ENCODE results near the gene C22orf31.
"Not testable (repeated sequence)": the region's sequence is repeated elsewhere in the genome, so short reads cannot be mapped to it uniquely, and the experiment has no call there.

C22orf31 gene

DNA sequence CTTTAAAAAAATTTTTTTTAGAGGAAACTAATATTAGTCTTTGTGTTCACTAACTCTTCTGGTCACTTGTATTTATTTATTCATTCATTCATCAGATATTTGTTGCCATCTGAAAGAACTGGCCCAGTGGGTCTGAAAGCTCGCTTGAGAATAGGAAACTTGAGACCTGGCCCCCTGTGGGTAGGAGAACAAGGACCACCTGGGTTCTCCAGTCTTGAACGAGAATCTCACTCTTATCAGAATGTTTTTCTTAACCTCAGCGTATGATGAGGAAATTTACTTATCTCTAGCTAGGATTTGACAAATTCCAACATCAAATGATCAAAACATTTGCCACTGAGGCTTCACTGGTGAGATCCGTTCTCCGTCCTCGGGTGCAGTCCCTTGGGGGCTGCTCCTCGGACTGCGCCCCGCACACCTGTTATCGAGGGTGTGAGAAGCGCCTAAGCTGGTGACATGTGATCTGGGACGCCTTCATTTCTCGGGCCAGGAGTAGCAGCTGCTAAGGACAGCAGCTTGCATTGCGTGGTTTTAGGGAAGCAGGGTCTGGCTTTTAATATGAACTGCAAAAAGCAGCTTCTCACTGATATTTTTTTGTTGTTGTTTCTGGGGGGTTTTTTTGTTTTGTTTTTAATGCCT, 6.3 kb downstream of the C22orf31 start:
- DNase-seq (ENCODE audit: low read depth in 3 of 3, low spot score in 1 of 3): no peak

DNA sequence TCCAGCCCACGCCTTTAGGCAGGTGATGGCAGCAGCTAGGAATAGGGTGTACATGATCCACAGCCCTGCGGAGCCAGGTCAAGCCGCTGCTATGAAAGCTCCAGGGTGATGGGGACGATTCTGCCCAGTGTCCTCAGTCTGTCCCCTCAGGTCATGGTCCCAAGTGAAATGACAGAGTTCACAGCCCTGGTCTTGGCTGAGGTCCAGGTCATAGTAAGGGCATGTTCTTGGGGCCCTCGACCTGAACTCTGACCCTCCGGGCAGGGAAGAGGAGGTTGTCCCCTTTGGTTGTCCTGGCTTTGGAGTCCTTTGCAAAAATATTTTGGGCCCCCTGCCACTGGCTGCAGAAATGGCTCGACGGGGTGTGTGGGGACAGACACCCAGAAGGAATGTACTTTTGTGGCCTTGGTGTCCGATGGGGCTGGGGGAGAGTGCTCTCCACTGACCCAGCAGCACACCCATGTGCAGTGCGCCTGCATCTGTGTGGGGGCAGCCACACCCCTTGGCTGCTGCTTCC, 7.3 kb downstream of the C22orf31 start:
- no peak for DNase-seq (ENCODE audit: low read depth in 3 of 3, low spot score in 1 of 3)

DNA sequence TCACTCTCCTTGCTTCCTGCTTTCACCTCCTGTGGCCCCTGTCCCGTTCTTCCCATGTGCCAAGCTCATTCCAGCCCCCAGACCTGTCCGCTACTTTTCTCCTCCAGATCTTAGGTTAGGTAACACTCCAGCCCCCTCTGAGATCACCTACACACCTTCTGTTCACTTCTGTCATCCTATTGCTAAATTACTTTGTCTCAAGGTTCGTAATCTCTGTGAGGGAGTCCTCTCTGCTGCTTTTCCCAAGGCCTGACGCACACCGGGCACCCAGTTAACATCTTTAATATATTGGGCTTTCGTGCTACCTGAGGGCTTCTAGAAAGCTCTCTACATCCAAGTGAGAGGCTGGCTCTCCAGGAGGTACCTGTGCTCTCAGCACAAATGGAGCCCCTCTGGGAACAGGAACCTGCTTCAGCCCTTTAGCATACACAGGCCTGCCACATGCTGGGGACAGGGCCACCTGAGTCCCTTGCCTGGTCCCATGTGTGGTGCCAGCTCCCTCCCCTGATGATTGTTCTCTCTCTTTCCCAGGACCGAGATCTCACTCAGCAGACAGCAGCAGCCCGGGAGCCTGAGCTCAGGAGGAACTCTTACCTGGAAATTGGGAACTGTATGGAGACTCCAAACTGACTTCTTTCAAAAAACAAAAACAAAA, 8.5 kb downstream of the C22orf31 start:
- no peak for DNase-seq (ENCODE audit: low read depth in 3 of 3, low spot score in 1 of 3)

DNA sequence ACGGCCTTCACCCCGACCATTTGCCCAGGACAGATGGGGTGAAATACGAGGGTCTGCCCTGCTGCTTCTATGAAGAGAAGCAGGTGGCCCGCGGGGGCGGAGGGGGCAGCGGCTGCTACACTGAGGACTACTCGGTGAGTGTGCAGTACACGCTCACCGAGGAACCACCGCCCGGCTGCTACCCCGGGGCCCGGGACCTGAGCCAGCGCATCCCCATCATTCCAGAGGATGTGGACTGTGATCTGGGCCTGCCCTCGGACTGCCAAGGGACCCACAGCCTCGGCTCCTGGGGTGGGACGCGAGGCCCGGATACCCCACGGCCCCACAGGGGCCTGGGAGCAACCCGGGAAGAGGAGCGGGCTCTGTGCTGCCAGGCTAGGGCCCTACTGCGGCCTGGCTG, 11.2 kb downstream of the C22orf31 start:
- no peak for DNase-seq (ENCODE audit: low read depth in 3 of 3, low spot score in 1 of 3)

DNA sequence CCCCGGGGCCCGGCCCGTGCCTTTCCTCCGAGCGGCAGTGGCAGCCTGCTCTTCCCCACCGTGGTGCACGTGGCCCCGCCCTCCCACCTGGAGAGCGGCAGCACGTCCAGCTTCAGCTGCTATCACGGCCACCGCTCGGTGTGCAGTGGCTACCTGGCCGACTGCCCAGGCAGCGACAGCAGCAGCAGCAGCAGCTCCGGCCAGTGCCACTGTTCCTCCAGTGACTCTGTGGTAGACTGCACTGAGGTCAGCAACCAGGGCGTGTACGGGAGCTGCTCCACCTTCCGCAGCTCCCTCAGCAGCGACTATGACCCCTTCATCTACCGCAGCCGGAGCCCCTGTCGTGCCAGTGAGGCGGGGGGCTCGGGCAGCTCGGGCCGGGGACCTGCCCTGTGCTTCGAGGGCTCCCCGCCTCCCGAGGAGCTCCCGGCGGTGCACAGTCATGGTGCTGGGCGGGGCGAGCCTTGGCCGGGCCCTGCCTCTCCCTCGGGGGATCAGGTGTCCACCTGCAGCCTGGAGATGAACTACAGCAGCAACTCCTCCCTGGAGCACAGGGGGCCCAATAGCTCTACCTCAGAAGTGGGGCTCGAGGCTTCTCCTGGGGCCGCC, 11.9 kb downstream of the C22orf31 start:
- no peak for DNase-seq (ENCODE audit: low read depth in 3 of 3, low spot score in 1 of 3)

DNA sequence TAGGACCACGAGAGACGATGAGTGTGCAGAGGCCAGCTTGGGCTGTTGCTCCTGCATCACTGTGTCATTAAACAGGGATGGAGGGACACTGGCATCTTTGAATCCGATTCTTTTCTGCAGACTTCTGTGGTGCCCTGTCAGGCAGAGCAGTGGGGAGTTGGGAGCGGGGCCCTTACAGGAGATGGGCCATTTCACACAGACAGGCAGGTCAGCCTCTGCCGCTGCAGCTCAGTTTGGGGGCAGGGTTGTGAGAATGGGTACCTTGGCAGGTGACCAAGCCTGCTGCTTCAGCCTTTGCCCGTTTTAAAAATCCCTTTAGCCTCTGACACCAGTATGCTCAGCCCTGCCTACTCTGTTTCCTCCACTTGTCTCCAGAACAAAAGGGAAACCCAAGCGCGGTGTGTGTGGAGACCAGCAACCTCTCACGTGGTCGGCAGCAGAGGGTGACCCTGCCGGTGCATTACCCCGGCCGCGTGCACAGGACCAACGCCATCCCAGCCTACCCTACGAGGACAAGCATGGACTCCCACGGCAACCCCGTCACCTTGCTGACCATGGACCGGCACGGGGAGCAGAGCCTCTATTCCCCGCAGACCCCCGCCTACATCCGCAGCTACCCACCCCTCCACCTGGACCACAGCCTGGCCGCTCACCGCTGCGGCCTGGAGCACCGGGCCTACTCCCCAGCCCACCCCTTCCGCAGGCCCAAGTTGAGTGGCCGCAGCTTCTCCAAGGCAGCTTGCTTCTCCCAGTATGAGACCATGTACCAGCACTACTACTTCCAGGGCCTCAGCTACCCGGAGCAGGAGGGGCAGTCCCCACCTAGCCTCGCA, 12.6 kb downstream of the C22orf31 start:
- no peak for DNase-seq (ENCODE audit: low read depth in 3 of 3, low spot score in 1 of 3)

DNA sequence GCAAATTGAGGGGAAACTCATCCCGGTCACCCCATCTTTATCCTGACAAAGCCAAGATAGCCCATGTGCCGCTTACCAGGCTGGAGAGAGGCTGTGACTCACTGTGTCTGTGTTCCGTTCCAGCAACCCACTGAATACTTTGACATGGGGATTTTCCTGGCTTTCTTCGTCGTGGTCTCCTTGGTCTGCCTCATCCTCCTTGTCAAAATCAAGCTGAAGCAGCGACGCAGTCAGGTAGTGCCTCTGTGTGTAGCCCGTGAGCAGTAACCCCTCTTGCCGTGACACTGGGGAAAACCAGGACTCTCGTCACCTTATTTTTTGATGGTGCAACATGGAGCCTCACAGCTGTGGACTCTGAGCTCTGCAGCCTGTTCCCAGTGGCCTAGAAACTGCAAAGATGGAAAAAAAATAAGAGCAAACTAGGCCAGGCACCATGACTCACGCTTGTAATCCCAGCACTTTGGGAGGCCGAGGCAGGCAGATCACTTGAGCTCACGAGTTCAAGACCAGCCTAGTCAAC, 16.9 kb downstream of the C22orf31 start:
- DNase-seq (ENCODE audit: low read depth in 3 of 3, low spot score in 1 of 3): no peak

DNA sequence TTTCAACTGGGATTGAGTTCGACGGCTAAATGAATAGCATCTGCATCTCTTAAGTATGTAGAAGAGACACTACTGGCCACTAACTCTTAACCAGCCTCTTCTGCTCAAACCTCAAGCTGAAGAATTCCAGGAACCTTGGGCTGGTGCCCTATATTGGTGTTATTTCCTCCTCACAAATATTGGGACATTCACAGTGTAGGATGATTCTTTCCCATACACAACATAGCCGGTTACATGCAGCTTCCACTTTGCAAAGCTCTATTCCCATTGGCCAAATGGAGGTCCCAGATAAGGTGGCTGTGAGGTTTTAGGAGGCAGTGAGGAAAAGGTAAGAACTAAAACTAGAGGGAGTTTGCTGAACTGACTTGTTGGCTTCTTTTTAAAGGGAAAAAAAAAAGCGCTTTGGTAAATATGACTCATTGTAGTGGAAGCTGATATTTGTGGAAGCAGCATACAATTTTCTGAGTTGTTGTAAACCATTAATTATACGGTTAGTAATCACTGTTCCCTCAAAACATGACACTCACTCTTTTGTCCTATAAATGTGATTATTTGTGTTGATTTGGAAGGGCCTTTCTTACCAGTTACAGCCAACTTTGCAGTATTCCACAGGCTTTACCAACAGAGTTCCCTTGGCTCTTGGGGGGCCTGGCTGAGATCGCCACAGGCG, 17.6 kb downstream of the C22orf31 start:
- DNase-seq (ENCODE audit: low read depth in 3 of 3, low spot score in 1 of 3): no peak

DNA sequence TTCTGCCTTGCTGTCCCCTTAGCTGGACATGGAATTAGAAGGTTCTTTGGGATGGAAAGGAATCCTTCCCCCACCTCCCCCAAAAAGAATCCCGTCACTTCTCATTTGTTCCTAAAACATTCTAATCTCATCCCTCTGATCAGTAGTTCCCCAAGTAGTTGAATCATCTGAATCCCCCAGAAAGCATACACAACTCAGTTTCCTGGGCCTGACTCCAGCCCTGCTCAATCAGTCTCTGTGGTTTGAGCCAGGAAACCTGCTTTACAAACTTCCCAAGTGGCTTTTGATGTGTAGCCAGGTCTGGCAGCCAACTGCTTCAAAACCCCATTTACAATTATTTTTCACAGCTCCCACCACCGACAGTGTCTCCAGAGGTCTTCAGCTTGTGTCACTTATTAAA, 20.2 kb downstream of the C22orf31 start:
- DNase-seq (ENCODE audit: low read depth in 3 of 3, low spot score in 1 of 3): no peak

DNA sequence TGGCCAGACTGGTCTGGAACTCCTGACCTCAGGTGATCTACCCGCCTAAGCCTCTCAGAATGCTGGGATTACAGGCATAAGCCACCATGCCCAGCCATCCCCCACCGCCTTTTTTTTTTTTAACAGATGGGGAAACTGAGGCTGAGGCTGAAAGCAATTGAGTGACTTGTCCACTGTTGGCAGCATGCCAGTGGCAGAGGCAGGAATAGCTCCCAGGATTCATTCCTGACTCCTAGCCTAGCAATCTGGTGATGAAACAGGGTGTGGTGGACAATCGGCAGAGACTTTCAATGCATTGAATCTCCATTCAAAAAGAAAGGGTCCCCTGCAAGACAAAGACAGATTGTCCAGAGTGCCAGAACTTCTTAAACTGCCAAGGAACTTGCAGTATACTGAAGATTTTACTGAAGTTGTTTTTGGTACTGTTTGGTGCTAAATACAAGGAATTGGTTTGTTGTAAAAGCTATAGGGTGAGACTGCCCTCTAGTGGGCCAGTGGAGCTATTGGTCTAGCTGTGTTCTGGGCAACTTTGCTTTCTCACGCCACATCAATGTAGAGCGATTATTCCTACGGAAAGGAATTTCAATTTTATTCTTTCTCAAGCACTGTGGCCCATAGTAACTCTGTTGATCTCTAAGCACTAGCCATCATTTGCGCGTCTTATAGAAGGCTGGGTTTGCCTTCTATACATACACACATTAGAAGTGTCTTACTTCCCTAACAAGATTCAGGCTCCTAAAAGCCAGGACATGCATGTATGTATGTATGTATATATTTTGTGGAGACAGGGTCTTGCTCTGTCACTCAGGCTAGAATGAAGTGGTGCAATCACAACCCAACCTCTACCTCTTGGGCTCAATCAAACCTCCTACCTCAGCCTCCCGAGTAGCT, 21.0 kb downstream of the C22orf31 start:
- peak; percentile 26 to 39 (median 37) for DNase-seq (ENCODE audit: low read depth in 3 of 3, low spot score in 1 of 3)

DNA sequence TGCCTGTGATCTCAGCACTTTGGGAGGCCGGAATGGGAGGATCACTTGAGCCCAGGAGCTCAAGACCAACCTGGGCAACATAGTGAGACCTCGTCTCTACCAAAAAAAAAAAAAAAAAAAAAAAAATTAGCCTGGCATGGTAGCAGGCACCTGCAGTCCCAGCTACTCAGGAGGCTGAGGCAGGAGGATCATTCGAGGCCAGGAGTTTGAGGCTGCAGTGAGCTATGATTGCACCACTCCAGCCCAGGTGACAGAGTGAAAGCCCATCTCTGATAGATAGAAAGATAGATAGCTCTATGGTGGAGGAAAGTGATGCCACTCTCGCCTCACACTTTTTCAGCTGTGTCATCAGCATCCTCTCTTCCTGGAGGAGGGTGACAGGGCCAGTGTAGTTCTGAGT, 21.9 kb downstream of the C22orf31 start:
- not testable (repeated sequence) for DNase-seq (ENCODE audit: low read depth in 3 of 3, low spot score in 1 of 3)

DNA sequence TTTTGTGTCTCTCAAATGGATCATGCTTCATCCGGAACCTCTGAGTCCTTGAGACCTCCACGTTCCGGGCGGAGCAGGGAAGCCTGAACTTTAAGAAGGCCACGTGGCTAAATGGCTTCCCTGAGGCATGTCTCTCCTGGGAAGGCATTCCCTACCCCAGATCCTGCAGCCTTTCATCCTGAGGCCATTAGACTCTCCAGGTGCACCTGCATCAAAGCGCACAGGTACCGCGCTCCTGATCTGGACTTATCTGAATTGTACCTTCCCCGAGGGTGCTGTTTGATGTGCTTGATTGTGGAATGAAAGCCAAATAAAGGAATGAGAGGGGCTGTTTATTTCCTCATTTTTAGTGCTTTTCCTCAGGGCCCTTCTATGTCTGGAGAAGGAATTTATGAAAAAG, 22.5 kb downstream of the C22orf31 start:
- DNase-seq (ENCODE audit: low read depth in 3 of 3, low spot score in 1 of 3): no peak

DNA sequence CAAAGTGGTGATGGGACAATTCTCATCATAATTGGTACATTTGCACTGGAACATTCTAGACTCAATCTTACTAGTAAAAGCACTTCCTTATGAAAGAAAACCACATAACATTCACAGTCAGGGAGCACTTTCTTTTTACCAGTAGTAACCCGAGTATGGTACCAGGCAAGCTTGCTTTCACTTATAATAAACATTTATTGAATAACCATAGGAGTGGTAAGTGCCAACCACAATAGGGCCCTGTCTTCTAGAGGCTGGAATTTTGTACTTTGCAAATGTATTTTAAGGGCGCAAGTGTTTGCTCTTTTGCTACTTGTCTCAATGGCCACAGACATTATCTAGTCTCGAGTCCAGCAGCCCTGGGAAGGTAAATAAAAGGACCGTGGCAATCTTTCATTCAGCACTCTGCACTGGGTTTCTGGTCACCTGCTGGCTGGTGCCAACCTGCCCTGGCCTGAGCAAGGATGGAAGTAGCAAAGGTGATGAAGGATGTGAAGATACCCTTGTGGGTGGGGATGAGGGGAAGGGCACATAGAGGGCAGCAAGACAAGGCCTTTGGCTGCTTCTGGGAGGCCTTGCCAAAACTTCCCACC, 24.2 kb downstream of the C22orf31 start:
- DNase-seq (ENCODE audit: low read depth in 3 of 3, low spot score in 1 of 3): no peak

DNA sequence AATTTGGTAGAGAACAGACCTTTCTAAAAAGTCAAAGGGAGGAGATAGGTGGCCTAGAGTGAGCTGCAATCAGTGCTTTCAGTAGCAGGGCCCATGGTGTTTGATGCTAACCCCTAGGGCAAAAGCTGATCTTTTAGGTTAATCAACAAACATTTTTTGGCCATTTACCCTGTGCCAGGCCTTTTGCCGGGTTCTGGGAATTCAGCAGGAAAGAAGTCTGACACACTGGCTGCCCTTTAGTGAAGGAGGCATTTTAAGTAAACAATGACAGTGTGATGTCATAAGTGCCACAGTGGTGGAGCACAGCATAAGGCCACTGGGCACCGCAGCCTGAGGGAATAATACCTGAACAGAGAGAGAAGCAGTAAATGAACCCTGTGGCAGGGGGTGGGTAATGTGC, 29.0 kb downstream of the C22orf31 start:
- no peak for DNase-seq (ENCODE audit: low read depth in 3 of 3, low spot score in 1 of 3)

DNA sequence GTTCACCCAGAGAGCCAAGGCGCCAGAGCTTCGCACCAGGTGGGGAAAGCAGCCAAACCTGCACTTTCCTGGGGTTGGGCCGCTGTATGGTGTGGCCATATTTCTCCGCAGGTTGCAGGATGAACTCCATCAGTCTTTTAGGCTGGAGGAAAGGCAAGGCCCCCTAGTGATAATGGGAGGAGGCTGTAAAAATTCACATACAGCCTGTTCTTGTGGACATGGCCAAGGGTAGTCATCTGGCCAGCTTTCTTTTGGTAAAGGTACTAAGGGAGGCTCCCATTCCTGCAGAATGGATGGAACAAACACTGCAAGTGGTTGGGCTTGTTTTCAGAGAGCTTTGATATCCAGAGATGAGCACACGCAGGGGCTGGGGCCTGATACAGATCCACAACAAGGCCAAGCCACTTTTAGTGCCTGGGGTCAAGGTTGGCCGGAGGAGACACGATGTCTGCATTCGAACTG, 29.6 kb downstream of the C22orf31 start:
- no peak for DNase-seq (ENCODE audit: low read depth in 3 of 3, low spot score in 1 of 3)

DNA sequence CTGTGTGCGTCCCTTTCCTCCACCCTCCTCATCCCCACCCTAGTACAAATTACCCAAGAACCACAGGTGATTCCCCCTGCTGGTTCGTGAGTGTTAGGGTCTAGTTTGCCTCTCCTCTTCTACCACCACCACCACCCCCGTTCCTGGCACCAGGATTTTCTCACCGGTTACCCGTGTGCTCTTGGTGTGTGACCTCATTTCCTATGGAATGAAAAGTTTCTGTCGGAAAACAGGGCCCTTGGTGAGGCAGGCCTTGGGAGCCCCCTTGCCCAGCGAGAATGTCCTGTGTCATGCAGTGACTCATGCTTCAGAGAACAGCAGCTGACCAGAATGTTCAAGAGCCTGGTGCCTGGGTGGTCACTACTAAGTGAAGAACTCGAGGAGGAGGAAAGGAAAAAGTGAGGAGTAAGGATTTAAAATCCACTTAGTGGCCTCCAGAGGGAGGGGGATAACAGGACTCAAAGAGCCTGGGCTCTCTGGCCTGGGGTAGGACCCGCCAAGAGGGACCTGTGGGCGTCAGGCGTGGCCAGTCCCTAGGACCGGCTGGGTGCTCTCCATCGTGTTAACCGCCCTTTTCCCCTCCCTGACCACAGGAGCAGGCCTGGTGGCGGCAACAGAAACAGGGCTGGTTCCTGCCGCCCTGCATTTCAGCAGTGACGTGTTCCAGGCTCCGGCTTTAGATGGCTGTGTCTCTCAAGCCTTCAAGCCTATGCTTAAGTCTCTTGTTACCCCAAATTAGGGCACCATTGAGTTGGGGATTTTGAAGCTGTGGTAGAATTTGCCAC, 30.2 kb downstream of the C22orf31 start:
- DNase-seq (ENCODE audit: low read depth in 3 of 3, low spot score in 1 of 3): no peak

DNA sequence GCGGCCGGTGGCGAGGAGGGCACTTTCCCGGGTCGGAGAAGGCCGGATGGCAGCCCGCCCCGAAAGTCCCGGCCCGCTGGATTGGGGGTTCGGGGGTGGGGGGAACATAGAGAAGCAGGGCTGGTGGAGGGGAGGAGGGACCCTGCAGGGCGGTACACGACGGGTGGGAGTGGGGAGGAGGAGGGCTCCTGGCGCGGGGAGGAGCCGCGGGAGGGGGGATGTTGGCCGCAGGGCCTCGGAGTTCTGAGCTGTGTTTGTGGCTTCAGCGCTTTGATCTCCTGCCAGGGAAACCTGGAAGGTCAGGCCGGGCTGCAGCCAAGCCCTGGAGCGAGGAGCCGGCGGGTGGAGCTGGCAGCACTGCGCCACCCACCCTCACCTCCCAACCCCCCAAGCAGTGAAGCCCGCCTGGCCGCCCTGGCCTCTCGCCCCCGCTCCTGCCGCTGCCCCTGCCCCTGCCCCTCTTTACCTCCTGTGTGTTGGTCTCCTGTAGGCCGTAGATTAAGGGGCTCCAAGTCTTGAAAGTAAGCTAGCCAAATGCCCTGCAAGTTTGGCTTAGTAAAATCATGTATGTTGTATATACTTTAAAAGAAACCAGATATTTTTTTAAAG, 30.9 kb downstream of the C22orf31 start:
- no peak for DNase-seq (ENCODE audit: low read depth in 3 of 3, low spot score in 1 of 3)

DNA sequence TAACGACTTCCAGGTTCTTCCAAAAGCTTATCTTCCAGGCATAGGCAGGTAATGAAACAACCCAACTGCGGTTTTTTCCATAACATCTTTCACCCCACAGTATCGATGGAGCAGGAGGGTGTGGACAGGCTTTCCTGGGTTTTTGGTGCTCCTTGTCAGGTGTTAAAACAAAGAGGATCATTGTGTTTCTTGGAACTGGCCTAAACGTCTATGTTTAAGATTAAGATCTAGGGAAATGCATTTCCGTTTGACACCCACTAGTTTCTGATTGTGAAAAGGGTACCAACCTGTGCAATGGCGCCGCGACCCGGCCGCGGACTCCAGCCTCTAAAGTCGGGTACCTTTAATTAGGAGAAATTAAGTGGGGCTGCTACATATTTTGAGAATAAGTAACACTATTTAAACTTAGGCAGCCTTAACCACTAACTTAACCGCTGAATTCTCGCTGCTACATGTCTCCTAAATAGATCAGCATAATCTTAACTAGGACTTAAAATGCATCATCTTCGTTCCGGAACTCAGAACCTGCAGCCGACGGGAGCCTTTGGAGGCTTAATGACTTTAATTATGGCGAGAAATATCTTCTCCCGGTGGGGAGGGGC, 31.5 kb downstream of the C22orf31 start:
- no peak for DNase-seq (ENCODE audit: low read depth in 3 of 3, low spot score in 1 of 3)

All from stimulated activated CD4-positive, alpha-beta T cell treated with anti-CD3 and anti-CD28 coated beads, TNF-alpha, amount 100 ng/mL, for 1 hour (primary cell).